Mononuclear cell (primary cell): ENCODE measurements around the gene RGL4. TPM values are rescaled to one million over a fixed set of nuclear protein-coding genes. Genes with fewer than 3 reads are reported as not detected.
"Not testable (repeated sequence)": the region's sequence is repeated elsewhere in the genome, so short reads cannot be mapped to it uniquely, and the experiment has no call there.

ENCODE experiments used
- H3K27me3 ChIP-seq: 2 replicates; pipeline ENCODE4 v1.6.0; 2011; ENCODE audit warnings: low read length, control low read depth; ENCODE audit not compliant: insufficient read depth
- H3K4me1 ChIP-seq: 2 replicates; pipeline ENCODE4 v1.5.1; 2011; ENCODE audit warnings: mild to moderate bottlenecking, low read length, control low read depth; ENCODE audit not compliant: insufficient read depth
- H3K4me3 ChIP-seq: 2 replicates; pipeline ENCODE4 v1.5.1; 2011; ENCODE audit warnings: mild to moderate bottlenecking, low read length, moderate library complexity
- H3K9me3 ChIP-seq: 2 replicates; pipeline ENCODE4 v1.5.1; 2011; ENCODE audit warnings: low read depth, mild to moderate bottlenecking, control low read depth, low read length
- total RNA-seq: library from RNA; depleted of rRNA; stranded (reverse); fragments of >200 nt; gene quantifications from one replicate; pipeline ENCODE4 v1.2.3, GENCODE V29; 2012

The RGL4 gene
- total RNA-seq, 1 donor = 9.2 TPM

DNA sequence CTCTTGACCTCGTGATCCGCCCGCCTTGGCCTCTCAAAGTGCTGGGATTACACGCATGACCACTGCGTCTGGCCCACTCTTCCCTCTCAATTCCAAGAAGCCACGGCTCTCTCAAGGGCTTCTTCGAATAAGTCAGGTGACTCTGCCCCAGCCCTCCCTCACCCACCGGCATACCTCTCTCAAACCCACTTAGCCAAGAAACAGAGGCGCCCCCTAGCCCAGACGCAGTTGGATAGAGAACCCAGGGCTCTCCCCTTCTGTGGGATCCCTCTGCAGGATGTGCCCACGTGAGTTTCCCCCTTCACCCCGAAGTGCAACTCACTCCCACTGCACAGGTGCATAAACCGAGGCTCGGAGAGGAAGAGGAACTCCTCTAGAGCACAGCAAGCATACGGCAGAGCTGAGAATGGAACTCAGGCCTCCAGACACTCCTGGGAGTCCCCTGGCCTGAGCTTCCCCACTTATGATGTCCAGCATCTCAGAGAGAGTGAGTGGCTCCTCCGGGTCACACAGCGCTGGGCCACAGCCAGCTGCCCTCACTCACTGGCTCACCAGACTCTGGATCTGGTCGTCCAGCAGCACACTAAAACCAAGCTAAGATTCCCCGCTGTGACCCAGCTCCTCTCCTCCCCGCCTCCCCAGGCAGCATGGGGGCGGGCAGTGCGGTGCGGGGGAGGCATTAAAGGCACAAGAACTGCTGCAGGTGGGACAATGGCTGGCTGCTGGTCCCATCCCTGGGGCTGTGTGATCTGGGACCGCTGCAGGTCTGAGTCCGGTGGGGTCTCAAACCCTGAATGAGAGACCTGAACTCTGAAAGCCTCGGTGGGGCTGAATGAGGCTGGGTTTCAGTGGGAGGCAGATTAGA lies 16.8 kb upstream of the RGL4 start:
- H3K4me1 ChIP-seq = peaks cover 32% of the 10 kb centered on the region
- no peak overlapping the region for H3K4me3 ChIP-seq
- no peaks in the 10 kb centered on the region for H3K27me3 ChIP-seq
- H3K9me3 ChIP-seq = no peaks in the 10 kb centered on the region

DNA sequence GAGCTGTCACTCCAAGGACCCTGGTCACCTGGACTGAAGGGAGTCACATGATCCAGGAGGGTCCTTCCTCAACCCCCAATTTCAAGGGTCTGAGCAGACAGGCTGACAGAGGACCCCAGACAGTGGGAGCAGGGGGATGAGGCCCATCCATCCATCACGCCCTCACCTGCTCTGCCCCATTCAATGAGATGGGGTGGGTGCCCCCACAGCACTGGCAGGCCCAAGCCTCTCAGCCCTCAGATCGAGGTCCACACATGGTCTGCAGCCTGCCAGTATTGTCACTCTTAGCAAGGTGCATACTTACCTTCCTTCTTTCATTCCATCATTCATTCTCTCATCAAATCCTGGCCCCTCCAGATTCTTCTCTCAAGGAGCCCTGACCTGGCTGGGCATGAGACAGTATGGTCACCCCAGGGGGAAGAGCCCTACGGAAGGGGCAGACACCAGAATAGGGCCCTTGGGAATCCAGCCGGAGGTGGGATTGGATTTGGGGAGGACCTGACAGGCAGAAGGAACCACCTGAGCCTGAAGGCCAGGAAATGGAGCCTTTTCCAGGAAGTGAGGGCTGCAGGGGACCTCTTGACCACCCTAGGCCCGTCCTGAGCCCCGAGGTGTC lies 15.8 kb upstream of the RGL4 start:
- not testable (repeated sequence) for H3K9me3 ChIP-seq, H3K4me3 ChIP-seq, H3K27me3 ChIP-seq
- H3K4me1 ChIP-seq = peaks cover 32% of the 10 kb centered on the region

DNA sequence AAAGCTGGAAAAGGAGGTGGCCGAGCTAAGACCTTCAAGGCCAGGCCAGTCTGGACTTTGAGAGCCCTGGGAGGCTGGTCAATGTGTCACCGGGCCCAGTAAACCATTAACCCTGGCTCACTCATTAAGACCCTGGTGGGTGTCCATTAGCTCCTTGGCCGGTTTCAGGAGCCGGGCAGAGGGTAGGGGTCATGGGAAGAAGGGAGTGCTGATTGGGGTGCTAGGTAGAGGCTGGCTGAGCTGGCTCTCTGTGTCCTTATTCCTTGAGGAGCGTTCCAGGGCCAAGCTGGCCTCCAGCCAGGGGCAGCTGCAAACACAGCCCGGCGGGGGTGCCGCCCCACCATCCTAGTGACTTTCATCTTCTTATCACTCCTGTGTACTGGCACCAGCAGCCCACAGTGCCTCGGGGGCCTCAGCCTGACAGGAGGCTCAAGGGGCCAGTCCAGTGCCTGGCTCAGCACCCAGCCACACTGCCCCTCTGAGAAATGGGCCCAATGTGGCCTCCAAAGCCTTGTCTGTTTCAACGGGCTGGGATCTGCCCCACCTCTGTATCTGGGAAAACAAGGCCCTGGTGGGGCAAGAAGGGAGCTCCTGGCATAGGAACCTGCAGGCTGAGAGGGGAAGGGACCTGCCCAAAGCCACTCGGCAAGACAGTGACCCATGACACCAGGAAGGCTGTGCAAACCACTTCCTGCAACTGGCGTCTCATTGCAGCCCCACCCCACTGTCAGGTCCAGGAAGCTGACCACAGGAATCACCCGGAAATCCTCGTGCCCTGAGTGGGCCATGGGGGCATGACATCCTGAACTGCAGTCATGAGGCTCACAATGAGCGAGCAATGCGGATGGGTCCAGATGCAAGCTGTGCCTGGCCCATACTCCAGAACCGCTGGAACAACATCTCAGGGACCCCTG lies 15.1 kb upstream of the RGL4 start:
- Histone ChIP-seq H3K9me3 (no peaks in the 10 kb centered on the region), H3K4me3 (no peak overlapping the region), H3K4me1 (peaks cover 32% of the 10 kb centered on the region), H3K27me3 (no peaks in the 10 kb centered on the region)

DNA sequence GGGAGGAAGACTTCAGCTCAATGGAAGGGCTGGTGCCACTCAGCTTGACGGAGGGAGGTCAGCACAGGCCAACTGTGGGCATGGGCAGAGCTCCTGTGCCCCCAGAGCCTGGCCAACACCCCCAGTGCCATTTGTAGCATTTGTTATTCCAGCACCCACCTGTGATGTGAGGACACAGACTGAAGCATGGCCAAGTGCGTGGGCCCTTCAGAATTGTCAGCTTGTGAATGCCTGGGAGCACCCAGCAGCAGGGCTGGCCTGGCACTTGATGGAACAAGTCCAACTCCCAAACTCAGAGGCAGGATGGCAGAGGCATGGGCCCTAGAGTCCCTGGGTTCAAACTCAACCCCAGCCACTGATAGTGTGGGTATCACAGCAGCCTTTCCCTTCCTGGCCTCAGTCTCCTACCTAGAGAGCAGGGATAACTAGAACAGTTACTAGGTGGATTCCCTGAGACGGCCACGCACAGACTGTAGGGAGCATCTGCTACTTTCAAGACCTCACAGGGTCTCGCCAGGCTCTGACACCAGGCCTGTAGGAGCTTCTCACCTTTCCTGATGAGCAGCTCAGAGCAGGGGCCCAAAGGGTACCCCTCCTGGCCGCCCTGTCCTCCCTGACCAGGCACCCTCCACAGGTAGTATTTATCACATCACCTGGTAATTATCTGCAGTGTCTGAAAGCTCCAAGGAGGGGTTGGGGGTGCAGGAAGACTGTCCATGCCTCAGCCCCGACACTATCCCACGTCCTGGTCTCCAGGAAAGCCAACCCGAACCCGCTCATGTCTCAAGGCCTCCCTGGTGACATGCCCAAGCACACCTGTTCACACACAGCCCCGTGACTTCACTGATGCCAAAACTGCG lies 13.7 kb upstream of the RGL4 start:
- peaks cover 32% of the 10 kb centered on the region for H3K4me1 ChIP-seq
- H3K27me3 ChIP-seq, H3K9me3 ChIP-seq, H3K4me3 ChIP-seq: not testable (repeated sequence)

DNA sequence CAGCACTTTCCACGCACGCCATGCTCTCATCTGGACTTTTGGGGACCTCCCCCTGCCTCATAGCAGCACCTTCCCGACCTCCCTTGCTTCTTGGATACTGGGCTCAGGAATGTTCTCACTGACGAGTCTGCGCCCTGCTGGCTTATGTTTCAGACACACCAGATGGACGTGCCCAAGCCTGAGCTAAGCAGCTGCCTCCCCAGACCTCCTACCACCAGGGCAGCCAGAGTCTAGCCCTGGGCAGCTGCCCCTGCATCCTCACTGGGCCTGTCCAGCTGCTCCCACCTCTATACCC lies 13.2 kb upstream of the RGL4 start:
- H3K27me3 ChIP-seq = no peaks in the 10 kb centered on the region
- H3K4me1 ChIP-seq = peaks cover 32% of the 10 kb centered on the region
- no peak overlapping the region for H3K4me3 ChIP-seq
- H3K9me3 ChIP-seq = no peaks in the 10 kb centered on the region

DNA sequence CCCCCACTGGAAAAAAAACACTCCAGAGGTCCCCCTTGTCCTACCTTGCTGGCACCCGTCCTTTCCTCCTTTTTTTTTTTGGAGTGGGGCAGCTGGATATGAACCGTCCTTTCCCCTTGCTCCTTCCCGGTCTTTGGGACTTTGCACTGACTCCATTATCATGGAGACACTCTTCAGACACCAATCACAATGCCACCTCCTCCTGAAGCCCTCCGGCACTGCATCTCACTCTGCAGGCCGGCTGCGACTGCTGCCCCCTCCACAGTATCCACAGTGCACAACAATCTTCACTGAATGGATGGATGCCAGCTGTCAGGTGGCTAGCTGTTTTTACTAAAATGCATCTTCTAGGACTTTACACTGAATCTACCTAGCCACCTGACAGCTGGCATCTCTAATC lies 12.7 kb upstream of the RGL4 start:
- H3K4me1 ChIP-seq = peaks cover 32% of the 10 kb centered on the region
- no peak overlapping the region for H3K4me3 ChIP-seq
- H3K9me3 ChIP-seq = no peaks in the 10 kb centered on the region
- H3K27me3 ChIP-seq = no peaks in the 10 kb centered on the region

DNA sequence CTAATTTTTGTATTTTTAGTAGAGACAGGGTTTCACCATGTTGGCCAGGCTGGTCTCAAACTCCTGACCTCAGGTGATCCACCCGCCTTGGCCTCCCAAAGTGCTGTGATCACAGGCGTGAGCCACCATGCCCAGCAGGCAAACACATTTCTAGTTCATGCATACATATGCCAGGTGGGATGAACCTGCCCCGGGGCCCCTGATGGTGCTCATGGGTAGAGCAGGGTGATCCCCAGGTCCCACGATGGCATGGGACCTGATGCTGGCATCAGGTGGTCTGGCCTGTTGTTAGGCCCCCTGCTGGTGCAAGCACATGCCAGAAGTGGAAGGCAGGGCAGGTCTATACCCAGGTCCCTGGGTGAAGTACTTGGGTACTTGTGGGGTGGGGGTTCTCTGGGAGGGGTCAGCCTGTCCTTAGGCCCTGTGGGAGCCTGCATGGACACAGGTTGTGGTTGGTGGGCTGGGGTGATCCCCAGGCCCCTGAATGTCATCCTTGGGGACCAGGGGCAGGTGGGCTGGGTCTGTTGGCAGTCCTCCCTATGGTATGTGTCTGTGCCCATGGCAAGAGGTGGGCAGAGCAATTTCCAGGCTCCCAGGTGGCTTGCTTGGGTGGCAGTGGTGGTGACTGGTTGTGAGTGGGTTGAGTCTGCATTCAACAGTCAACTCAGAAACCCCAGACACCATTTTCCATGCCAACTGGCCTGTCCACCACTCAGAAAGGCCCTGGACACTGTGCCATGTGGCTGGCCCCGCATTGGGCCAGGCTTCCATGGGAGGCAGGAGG lies 9.6 kb upstream of the RGL4 start:
- H3K27me3 ChIP-seq = no peaks in the 10 kb centered on the region
- peaks cover 5% of the 10 kb centered on the region for H3K4me1 ChIP-seq
- H3K4me3 ChIP-seq = no peak overlapping the region
- H3K9me3 ChIP-seq = no peaks in the 10 kb centered on the region

DNA sequence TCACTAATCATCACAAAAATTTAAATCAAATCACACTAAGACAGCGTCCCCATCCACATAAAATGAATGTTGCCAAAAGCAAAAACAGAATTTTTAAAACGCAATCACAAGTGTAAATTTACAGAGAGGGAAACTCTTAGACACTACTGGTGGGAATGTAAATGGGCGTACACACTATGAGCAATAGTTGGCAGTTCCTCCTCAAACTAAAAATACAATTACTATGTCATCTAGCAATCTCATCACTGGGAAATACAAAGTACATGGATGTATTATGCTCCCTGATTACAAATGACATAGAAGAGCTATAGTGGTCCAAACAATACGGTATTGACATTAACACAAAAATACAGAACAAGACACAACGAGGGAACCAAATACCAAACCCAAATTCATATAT lies 8.7 kb upstream of the RGL4 start:
- Histone ChIP-seq H3K4me1 (no peaks in the 10 kb centered on the region), H3K27me3 (no peaks in the 10 kb centered on the region), H3K4me3 (no peak overlapping the region)

DNA sequence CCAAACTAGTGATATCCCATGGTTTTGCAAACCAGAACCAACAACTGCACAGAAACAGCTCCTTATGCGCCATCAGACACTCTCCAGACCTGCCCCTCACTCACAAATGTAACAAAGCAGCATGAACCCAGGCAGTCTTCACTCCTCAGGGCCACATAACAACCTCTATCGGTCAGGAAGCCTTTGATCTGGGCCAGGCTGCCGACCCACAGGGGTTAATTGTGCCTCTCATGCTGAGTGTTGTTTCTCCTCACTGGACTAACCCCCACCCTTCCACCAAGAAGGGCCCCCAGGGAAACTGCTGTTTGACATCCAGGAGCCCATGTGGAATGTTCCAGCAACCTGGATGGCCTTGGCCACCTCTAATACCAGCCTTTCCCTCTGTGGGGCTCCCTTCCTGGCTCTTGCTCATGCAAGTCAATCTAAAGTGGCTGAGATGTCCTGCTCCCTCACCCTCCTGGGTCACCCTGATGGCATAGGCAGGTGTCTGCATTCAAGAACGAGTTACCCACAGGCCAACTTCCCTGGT lies 7.9 kb upstream of the RGL4 start:
- H3K9me3 ChIP-seq = no peaks in the 10 kb centered on the region
- H3K4me1 ChIP-seq = no peaks in the 10 kb centered on the region
- H3K4me3 ChIP-seq = no peak overlapping the region
- H3K27me3 ChIP-seq = no peaks in the 10 kb centered on the region

More for the DNA sequence above, 8.7 kb upstream of the RGL4 start:
- H3K9me3 ChIP-seq = no peaks in the 10 kb centered on the region

DNA sequence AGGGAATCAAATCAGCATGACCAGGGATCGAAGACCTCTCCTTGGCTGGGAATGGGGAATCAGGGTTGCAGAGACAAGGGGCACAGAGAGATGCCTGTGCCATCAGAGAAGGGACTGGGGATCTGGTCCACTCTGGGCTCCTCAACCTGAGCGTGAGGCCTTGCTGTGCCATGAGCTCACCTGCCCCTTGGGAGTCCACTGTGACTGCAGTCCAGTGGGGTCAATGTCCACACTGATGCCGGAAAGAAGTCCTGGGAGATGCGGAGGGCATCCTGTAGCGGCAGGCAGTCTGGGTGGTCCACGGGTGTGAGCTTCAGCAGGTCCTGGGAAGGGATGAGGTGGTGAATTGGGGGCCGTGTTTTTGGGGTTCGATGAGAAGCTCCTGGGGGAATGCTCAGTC lies 7.3 kb upstream of the RGL4 start:
- Histone ChIP-seq H3K4me3 (no peak overlapping the region), H3K27me3 (no peaks in the 10 kb centered on the region), H3K9me3 (no peaks in the 10 kb centered on the region), H3K4me1 (no peaks in the 10 kb centered on the region)

DNA sequence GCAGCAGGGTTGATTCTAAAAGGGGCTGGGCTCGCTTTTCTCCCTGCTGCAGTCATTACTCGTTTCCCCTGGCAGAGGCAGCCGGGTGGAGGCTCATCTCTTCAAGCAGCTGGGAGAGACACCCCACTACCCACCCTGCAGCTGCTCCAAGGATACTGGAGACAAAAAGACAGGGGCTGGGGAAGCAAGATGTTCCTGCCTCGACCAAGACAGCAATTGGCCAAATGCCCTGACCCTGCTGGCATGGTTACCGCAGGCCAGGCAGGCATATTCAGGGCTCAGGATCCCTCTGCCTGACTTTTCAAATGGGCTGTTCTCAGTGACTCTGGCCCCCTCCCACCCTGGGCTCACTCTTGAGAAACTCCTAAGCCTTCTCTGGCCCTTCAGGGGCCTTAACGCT lies 6.8 kb upstream of the RGL4 start:
- H3K27me3 ChIP-seq = no peaks in the 10 kb centered on the region
- H3K4me1 ChIP-seq = no peaks in the 10 kb centered on the region
- no peak overlapping the region for H3K4me3 ChIP-seq
- no peaks in the 10 kb centered on the region for H3K9me3 ChIP-seq

DNA sequence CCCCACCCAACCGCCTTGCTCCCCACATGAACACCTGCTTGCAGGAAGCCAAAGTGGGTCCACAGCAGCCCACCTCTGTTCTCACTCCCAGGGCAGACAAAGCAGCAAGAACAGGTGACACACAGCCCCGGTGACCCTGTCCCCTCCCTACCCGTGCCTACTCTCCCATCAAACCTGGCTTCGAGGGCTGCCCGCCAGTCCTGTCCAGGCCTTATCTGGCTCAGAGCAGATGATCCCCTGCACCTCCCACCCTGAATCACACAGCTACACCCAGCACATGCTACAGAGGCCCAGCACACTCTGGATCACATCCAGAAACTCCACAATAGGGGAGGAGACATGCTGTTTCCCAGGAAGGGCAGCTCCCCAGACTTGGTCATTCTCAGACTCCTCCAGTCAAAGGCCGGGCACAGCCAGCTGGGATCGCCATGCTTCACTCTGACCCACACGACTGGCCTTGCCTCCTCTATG lies 6.2 kb upstream of the RGL4 start:
- H3K4me1 ChIP-seq = no peaks in the 10 kb centered on the region
- H3K27me3 ChIP-seq = no peaks in the 10 kb centered on the region
- H3K4me3 ChIP-seq = no peak overlapping the region

DNA sequence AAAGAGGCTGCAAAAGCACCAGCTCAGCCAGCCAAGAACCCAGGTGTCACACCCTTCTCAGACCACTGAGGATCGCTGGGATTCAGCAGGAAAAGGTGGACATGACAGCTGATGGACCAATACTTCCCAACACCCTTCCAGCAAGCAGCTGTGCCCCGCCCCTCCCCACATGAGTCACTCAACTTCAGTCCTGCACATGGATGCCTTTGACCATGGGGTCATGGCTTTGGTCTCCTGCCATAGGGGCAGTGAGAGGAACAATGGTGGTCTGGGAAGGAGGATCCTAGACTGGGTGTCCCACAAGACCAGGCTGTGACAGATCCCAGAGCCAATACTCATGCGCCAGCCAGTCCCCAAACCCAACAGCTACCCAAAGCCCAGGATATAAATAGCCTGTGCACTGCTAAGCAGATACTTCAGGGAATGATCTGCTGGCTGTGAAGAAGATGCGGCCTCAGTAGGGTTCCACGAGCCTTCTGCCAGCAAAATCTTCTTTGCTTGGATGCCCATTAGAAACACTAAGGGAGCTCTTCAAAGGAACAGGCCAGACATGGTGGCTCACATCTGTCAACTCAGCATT lies 5.5 kb upstream of the RGL4 start:
- Histone ChIP-seq H3K9me3 (no peaks in the 10 kb centered on the region), H3K4me1 (no peaks in the 10 kb centered on the region), H3K4me3 (no peak overlapping the region), H3K27me3 (no peaks in the 10 kb centered on the region)

More for the DNA sequence above, 6.2 kb upstream of the RGL4 start:
- no peaks in the 10 kb centered on the region for H3K9me3 ChIP-seq
